Activated T-cell treated with anti-CD3 and anti-CD28 coated beads, Interleukin-2, amount 50 U/mL, for 24 hours (primary cell): Measurements from ENCODE around the gene UBQLN2.
"Not testable (repeated sequence)": the region's sequence is repeated elsewhere in the genome, so short reads cannot be mapped to it uniquely, and the experiment has no call there.

Experiments
- DNase-seq: peaks from one replicate; pipeline ENCODE4 v3.0.0-alpha.2; 2020
- H3K27ac Mint-ChIP-seq: 2 replicates; pipeline ENCODE4 v1.8.0; 2020; ENCODE audit warnings: mild to moderate bottlenecking, mixed read lengths
- H3K27me3 Mint-ChIP-seq: 2 replicates; pipeline ENCODE4 v1.8.0; 2020; ENCODE audit warnings: mixed read lengths
- H3K36me3 Mint-ChIP-seq: 2 replicates; pipeline ENCODE4 v1.8.0; 2020; ENCODE audit warnings: low read depth, mixed read lengths
- H3K4me1 Mint-ChIP-seq: 2 replicates; pipeline ENCODE4 v1.8.0; 2020; ENCODE audit warnings: low read depth, mixed read lengths
- H3K4me3 Mint-ChIP-seq: 2 replicates; pipeline ENCODE4 v1.8.0; 2020; ENCODE audit warnings: mild to moderate bottlenecking, moderate library complexity, mixed read lengths
- H3K9me3 Mint-ChIP-seq: 2 replicates; pipeline ENCODE4 v1.8.0; 2020; ENCODE audit warnings: mixed read lengths

The UBQLN2 gene

GRCh38 chrX:56588397-56589188 is 25.2 kb downstream of the UBQLN2 start:
- no peak for DNase-seq

GRCh38 chrX:56591830-56592229 is 28.4 kb downstream of the UBQLN2 start:
- not testable (repeated sequence) for H3K4me3 Mint-ChIP-seq, H3K4me1 Mint-ChIP-seq, DNase-seq, H3K27ac Mint-ChIP-seq
- H3K9me3 Mint-ChIP-seq = peaks cover 14% of the 10 kb centered on the region
- peaks cover 85% of the 10 kb centered on the region for H3K36me3 Mint-ChIP-seq
- H3K27me3 Mint-ChIP-seq = peaks cover 49% of the 10 kb centered on the region

More at GRCh38 chrX:56588397-56589188, 25.2 kb downstream of the UBQLN2 start:
- Mint-ChIP-seq H3K36me3 (peaks cover 77% of the 10 kb centered on the region), H3K4me3 (no peak overlapping the region), H3K4me1 (peaks cover 2% of the 10 kb centered on the region), H3K27me3 (peaks cover 31% of the 10 kb centered on the region), H3K9me3 (no peaks in the 10 kb centered on the region), H3K27ac (no peak overlapping the region)

GRCh38 chrX:56600141-56600540 is 36.7 kb downstream of the UBQLN2 start:
- no peak overlapping the region for H3K4me3 Mint-ChIP-seq
- H3K4me1 Mint-ChIP-seq = no peaks in the 10 kb centered on the region
- peaks cover 40% of the 10 kb centered on the region for H3K36me3 Mint-ChIP-seq
- no peak for DNase-seq
- peaks cover 8% of the 10 kb centered on the region for H3K9me3 Mint-ChIP-seq
- no peak overlapping the region for H3K27ac Mint-ChIP-seq
- peaks cover 48% of the 10 kb centered on the region for H3K27me3 Mint-ChIP-seq

- H3K27ac Mint-ChIP-seq = no peak overlapping the region
- H3K4me1 Mint-ChIP-seq = no peaks in the 10 kb centered on the region
- peaks cover 9% of the 10 kb centered on the region for H3K9me3 Mint-ChIP-seq
- no peak overlapping the region for H3K4me3 Mint-ChIP-seq
- peaks cover 45% of the 10 kb centered on the region for H3K27me3 Mint-ChIP-seq
- peaks cover 33% of the 10 kb centered on the region for H3K36me3 Mint-ChIP-seq
- no peak for DNase-seq
These were observed 37.6 kb downstream of the UBQLN2 start for GRCh38 chrX:56600987-56601386.

- H3K4me1 Mint-ChIP-seq = no peaks in the 10 kb centered on the region
- peaks cover 37% of the 10 kb centered on the region for H3K27me3 Mint-ChIP-seq
- no peak overlapping the region for H3K4me3 Mint-ChIP-seq
- no peaks in the 10 kb centered on the region for H3K36me3 Mint-ChIP-seq
- DNase-seq = no peak
- no peak overlapping the region for H3K27ac Mint-ChIP-seq
- H3K9me3 Mint-ChIP-seq = no peaks in the 10 kb centered on the region
These were observed 51.9 kb downstream of the UBQLN2 start for GRCh38 chrX:56615282-56615681.
